KOPT-K1 (cell line): ENCODE data around the gene CCR7.
A peak's percentile ranks its signal among the peaks of the same experiment; 100 is the strongest.
"Not testable (repeated sequence)": the region's sequence is repeated elsewhere in the genome, so short reads cannot be mapped to it uniquely, and the experiment has no call there.

Experiments used
- H3K27ac ChIP-seq: fragments of 200-600 bp; sonication (generic); 2 replicates; pipeline ENCODE4 v1.5.1; 2016; ENCODE audit warnings: antibody characterized with exemption, mild to moderate bottlenecking, low read depth, low read length; ENCODE audit not compliant: poor library complexity, severe bottlenecking
- H3K36me3 ChIP-seq: fragments of 200-600 bp; sonication (generic); 2 replicates; pipeline ENCODE4 v1.5.1; 2017; ENCODE audit warnings: antibody characterized with exemption, mild to moderate bottlenecking, low read length, moderate library complexity; ENCODE audit not compliant: insufficient read depth
- H3K9me3 ChIP-seq: fragments of 200-600 bp; sonication (generic); 2 replicates; pipeline ENCODE4 v1.5.1; 2017; ENCODE audit warnings: antibody characterized with exemption, low read length, mild to moderate bottlenecking; ENCODE audit not compliant: insufficient read depth, poor library complexity, severe bottlenecking

CCR7 gene

DNA sequence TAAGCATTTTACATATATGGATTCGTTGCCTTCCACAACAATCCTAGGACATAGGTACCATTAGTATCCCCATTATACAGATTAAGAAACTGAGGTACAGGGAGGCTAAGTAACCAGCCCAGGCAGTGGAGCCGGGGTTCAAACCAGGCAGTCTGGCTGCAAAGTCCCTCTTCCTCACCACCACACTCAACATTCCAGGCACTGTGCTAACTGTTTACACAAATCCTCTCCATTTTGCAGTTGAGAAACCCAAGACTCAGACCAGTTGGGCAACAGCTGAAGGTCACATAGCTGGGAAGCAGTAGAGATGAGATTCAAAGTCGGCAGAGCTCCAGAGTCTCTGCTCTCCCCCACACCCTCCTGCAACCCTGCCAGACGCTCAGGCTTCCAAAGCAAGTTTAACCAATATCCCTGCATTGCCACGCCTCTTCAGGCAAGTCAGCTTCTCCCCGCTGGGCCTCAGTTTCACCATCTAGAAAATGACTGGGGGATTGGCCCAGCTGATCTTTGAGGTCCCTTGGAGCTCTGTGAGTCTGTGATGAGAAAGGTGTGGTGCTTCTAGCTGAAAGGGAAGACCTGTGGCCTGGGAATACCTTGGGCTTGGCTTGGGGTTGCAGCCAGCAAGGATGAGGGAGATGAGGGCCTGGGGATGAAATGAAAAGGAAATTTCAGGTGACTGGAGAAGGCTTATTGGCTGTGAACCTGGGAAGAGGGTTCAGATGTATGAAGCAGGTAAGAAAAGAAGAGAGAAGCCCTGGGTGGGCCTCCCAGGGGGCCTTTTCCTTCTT lies 14.0 kb downstream of the CCR7 start:
- Histone ChIP-seq H3K27ac (peak overlapping the region; percentile 18), H3K9me3 (no peaks in the 10 kb centered on the region), H3K36me3 (no peaks in the 10 kb centered on the region)

DNA sequence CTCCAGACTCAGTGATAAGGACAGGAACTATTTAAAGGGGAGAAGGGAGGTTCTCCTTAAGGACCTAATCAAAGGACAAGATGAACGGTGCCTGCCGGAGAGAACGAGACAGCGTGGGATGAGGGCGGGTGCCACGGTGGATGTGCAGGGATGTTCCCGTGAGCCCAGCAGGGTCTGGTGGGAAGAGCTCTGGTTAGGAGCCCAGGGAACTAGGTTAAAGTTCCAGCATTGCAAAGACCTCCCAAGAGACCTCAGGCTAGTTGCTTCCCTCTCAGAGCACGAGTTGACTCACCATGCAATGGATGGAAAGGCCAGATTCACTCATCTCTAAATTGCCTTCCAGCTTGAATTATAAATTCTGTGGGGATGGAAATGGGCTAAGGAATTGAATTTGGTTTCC lies 14.7 kb downstream of the CCR7 start:
- no peaks in the 10 kb centered on the region for H3K9me3 ChIP-seq
- no peaks in the 10 kb centered on the region for H3K36me3 ChIP-seq

DNA sequence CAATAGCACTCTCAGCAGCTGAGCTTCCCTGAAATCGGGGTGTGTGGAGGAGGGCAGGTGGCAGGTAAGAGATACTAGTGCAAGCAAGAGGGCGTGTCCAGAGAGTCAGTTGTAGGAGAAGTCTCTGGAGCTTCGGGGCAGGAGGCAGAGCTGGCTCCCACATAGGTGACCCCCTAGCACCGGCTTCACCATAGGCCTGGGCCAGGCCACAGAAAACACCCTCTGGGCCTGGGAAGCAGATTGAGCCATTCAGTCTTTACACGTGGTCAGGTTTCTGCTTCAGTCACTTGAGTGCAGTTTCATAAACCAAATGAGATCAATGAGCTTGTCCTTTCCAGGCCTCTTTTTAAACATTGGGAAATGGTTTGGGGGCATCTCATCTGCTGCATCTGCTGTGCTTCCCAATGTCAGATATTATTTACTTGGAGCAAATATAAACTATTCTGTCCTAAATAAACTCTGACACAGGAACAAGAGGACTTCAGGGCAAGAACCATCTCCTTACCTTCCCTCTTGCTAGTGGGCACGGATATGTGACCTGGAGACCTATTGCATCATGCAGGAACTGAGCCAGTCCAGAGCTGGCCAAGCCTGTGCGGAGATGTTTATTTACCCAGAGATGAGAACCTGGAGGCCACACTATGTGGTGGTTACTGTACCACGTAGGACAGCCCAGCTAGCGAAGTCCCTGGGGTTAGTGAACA lies 16.1 kb downstream of the CCR7 start:
- peak overlapping the region; percentile 96 for H3K27ac ChIP-seq
- H3K36me3 ChIP-seq, result no peaks in the 10 kb centered on the region
- no peaks in the 10 kb centered on the region for H3K9me3 ChIP-seq

More for the DNA sequence above, 14.7 kb downstream of the CCR7 start:
- no peak overlapping the region for H3K27ac ChIP-seq

DNA sequence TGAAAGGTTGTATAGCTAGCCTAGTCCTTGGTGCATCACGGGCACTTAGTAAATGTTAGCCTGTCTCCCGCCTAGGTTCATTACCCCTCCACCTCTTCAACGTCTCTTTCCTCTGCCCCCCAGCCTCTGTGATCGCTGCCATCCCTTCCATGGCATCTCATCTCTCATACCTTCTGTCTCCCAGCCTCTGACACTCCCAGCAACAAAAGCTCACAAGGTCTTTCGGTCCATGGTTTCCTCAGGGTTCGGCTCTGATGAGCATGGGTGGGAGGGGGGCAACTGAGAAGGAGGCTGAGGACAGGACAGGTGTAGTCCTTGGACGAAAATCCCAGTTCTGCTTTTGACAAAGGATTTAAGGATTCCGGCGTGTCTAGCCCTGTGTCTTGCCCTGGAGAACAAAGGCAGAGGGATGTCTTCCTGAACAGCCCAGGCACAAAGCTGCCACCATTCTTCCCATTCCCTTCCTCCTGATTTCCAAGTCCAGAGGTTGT lies 16.7 kb downstream of the CCR7 start:
- H3K9me3 ChIP-seq, result no peaks in the 10 kb centered on the region
- H3K27ac ChIP-seq, result peak overlapping the region; percentile 96
- H3K36me3 ChIP-seq, result no peaks in the 10 kb centered on the region

DNA sequence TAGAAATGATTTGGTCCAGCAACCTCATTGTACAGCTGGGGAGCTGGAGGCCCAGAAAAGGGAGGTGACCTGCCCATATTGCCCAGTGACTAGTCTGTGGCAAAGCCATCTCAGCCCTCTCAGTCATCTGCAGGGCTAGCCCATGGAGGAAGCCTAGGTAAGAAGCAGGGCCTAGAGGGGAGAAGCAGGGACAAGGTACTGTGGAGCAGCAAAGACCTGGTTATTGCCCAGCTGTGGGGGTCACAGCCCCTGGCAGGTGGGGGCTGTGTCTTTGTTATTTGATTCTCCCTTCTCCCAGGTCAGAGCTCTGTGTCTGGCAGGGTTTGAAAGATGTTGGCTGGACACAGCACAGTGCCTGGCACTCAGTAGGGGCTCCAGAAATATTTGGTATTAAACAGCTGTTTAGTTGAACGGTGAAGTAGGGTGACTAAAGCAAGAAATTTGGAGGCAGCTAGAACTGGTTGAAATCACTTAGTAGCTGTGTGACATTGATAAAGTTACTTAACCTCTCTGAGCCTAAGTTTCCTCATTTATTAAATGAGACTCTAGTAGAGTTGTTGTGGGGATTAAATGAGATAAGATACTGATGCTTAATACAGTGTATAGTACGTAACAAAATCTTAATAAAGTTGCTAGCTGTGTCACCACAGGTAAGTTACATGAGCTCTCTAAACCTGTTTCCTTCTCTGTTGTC lies 17.3 kb downstream of the CCR7 start:
- H3K9me3 ChIP-seq, result no peaks in the 10 kb centered on the region
- H3K27ac ChIP-seq, result peak overlapping the region; percentile 96
- no peaks in the 10 kb centered on the region for H3K36me3 ChIP-seq

DNA sequence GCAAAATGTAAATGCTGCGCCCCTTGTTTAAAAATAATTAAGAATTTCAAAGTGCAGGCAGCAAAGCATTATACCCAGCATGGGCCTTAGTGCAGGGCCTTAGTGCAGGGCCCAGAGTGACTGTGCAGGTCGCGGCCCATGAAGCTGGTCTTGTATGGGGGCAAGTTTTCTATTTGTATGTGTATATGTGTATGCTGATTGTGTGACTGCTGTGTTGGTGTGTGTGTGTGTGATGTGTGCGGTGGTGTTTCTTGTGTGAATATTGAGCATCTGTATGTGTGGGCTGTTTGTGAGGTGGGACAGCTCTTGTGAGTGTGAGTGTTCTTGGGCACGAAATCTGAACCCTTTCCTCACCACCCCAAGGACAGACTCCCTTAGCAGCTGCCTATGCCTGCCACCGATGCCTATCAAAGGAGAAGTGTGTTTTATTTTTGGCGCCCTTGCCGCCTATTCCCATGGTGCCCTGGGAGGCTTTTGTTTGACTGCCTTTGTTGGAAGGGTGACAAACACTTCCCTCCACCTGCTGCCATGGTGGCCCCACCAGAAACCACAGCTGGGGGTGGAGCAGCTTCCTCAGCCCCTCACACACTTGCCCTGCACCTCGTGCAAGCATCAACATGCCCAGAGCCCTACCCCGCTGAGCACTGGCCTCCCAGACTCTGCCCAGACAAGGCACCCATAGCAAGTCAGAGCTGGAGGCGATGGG lies 18.0 kb downstream of the CCR7 start:
- Histone ChIP-seq H3K27ac (peak overlapping the region; percentile 96), H3K36me3 (no peaks in the 10 kb centered on the region), H3K9me3 (no peaks in the 10 kb centered on the region)

DNA sequence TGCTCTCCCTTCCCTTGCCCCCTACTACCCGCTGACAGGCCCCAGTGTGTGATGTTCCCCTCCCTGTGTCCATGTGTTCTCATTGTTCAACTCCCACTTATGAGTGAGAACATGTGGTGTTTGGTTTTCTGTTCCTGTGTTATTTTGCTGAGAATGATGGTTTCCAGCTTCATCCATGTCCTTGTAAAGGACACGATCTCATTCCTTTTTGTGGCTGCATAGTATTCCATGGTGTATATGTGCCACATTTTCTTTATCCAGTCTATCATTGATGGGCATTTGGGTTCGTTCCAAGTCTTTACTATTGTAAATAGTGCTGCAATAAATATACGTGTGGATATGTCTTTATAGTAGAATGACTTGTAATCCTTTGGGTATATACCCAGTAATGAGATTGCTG lies 18.8 kb downstream of the CCR7 start:
- peak overlapping the region; percentile 96 for H3K27ac ChIP-seq
- not testable (repeated sequence) for H3K36me3 ChIP-seq, H3K9me3 ChIP-seq

DNA sequence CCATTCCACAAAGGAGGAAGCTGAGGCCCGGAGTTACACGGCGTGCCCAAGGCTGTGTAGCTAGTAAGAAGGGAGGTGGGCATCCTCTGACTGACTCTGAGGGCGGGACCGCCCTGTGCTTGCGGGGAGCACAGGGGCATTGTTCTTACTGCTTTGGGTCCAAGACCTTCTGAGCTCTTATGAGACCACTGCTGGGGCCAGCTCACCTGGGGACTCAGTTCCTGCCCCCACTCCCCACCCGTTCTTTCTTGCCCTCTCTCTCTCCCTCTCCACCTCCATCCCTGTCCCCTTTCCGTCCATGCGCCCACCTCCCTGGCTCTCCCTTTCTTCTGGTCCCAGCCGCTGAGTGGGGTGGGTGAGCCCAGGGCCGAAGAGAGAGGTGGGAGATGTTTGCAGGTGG lies 19.6 kb downstream of the CCR7 start:
- H3K27ac ChIP-seq, result peak overlapping the region; percentile 96
- no peaks in the 10 kb centered on the region for H3K9me3 ChIP-seq
- no peaks in the 10 kb centered on the region for H3K36me3 ChIP-seq

DNA sequence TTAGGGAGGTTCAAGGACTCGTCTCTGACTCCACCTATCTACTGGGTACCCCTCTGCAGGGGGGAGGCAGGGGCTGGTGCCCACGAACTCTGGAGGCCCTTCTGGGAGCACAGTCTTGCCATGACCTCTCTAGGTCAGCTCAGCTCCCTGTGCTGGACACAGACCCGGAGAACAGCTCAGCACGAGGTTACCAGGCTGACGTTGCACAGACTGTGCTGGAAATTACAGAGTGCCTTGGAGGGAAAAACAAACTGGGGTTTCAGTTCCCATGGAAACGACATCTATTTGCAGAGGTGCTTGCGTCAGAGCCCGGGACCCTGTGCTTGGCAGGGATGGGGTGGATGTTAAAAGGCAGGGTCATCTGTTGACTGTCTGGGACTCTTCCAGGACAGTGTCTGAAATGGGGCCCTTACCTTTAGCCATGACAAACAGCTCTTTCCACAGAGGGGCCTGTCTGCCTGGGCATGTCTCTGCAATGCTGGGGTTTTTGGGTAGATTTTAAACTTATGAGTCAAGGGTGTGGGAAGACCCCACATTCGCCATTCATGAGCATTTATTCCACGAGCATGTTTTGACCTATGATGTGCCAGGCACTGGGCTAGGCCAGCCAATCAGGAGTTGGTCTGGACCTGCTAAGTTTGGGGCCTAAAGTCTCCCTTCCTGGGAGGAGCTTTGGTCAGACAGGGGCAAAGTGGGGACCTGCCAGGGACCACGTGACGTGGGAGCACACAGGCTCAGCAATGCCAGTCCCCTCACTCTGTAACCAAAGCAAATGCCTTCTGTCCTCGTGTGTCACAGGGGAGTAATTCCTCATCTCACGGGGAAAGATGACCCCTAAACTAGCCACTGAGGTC lies 22.5 kb downstream of the CCR7 start:
- peak overlapping the region; percentile 77 for H3K27ac ChIP-seq
- no peaks in the 10 kb centered on the region for H3K36me3 ChIP-seq
- no peaks in the 10 kb centered on the region for H3K9me3 ChIP-seq

DNA sequence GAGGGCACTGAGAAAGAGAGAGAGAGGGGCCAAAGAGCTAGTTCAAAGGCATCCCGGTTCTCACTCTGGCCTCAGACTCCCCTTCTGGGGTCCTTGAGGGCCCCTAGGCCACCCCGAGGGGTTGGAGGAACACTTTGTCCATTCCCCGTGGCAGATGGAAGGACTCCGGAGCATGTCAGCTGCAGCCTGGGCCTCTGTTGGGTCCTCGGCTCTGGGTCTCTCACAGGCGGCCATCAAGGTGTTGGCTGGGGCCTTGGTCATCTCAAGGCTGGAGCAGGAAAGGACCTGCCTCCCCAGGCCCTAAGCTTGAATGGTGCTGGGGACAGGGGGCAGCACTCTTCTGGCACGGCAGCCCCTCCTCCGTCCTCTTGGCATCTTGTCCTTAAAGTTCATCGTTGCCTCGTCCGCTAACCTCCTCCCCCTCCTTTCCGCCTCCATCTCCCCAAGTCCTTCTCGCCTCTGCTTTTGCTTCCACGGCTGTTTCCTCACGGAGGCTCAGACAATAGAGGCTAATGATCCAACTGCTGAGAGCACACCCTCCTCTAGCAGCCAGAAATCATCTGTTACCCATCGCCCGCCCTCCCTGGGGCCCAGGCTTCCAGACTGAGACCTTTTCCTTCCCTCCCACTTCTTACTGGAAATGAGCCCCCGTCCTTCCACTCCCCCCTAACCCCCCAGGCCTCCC lies 23.3 kb downstream of the CCR7 start:
- Histone ChIP-seq H3K9me3 (no peaks in the 10 kb centered on the region), H3K27ac (peak overlapping the region; percentile 77)

DNA sequence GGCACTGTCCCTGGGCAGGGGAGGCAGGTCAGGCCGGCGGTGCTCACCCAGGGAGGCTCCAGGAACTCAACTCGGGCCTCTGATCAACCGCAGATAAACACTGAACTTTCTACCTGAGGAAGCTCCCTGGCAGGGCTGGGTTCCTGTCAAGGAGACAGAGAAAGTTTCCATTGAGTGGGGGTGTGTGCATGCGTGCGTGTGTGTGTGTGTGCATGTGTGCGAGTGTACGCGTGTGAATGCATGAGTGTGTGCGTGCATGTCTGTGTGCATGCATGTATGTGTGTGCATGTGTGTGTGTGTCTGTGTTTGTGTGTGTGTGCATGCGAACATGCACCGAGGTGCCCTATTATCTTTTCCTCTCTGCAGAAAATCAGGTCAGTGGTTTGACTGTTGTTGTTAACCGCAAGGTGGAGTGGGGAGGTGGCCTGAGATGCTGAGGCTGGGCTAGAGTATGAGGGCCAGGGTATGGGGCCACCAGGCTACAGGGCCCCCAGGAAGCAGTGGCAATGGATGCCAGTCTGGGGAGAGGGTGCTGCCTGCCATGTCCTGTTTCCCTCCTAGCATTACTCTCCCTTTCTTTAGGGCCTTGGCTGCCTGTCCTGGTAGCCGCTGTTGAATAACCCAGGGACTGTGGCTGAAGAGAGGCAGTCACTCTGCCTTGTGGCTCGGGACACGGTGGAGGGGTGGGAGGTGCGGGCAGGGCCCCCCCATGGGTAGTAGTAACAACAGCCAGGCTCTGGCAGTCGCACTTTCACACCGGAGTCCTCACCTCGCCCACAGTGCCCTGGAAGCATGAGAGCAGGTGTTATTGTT lies 24.0 kb downstream of the CCR7 start:
- H3K27ac ChIP-seq, result peak overlapping the region; percentile 77

More for the DNA sequence above, 23.3 kb downstream of the CCR7 start:
- no peaks in the 10 kb centered on the region for H3K36me3 ChIP-seq

DNA sequence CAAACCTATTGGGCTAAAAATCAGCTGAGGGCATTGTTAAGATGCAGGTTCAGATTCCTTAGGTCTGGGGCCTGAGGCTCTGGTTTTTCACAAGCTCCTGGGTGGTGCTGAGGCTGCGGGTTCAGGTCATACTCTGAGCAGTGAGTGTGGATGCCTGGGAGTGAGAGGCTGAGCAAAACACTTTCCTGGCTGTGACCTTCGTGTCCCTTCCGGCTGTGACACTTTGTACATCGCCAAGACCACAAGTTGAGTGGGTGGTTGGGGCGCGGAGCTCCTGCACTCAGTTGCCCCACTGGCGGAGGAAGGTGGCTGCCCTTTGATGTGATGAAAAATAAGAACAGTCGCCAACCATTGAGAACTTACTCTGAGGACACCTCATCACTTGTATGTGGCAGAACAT lies 24.8 kb downstream of the CCR7 start:
- Histone ChIP-seq H3K9me3 (no peaks in the 10 kb centered on the region), H3K36me3 (no peaks in the 10 kb centered on the region), H3K27ac (peak overlapping the region; percentile 77)

More for the DNA sequence above, 24.0 kb downstream of the CCR7 start:
- Histone ChIP-seq H3K9me3 (no peaks in the 10 kb centered on the region), H3K36me3 (no peaks in the 10 kb centered on the region)
